Activated CD8-positive, alpha-beta memory T cell treated with anti-CD3 and anti-CD28 coated beads, Interleukin-2, amount 50 U/mL, for 1 hour (primary cell): ENCODE results near the gene AFG3L2.

Source experiments
- DNase-seq: peaks from one replicate; pipeline ENCODE4 v3.0.0-alpha.2; 2020; ENCODE audit errors: extremely low read depth

AFG3L2 gene

DNA sequence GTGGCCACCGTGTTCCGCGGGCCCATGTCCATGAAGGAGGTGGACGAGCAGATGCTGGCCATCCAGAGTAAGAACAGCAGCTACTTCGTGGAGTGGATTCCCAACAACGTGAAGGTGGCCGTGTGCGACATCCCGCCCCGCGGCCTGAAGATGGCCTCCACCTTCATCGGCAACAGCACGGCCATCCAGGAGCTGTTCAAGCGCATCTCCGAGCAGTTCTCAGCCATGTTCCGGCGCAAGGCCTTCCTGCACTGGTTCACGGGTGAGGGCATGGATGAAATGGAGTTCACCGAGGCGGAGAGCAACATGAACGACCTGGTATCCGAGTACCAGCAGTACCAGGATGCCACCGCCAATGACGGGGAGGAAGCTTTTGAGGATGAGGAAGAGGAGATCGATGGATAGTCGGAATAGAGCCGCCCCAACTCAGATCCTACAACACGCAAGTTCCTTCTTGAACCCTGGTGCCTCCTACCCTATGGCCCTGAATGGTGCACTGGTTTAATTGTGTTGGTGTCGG, 51.2 kb downstream of the AFG3L2 start:
- no peak for DNase-seq

DNA sequence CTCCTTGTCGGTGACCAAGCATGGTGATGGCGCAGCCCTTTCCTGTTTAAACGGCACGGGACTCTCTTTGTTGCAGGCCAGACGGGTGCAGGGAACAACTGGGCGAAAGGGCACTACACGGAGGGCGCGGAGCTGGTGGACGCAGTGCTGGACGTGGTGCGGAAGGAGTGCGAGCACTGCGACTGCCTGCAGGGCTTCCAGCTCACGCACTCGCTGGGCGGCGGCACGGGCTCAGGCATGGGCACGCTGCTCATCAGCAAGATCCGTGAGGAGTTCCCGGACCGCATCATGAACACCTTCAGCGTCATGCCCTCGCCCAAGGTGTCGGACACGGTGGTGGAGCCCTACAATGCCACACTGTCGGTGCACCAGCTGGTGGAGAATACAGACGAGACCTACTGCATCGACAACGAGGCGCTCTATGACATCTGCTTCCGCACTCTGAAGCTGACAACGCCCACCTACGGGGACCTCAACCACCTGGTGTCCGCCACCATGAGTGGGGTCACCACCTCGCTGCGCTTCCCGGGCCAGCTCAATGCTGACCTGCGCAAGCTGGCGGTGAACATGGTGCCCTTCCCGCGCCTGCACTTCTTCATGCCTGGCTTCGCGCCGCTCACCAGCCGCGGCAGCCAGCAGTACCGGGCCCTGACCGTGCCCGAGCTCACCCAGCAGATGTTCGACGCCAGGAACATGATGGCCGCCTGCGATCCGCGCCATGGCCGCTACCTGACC, 51.9 kb downstream of the AFG3L2 start:
- DNase-seq, result no peak

DNA sequence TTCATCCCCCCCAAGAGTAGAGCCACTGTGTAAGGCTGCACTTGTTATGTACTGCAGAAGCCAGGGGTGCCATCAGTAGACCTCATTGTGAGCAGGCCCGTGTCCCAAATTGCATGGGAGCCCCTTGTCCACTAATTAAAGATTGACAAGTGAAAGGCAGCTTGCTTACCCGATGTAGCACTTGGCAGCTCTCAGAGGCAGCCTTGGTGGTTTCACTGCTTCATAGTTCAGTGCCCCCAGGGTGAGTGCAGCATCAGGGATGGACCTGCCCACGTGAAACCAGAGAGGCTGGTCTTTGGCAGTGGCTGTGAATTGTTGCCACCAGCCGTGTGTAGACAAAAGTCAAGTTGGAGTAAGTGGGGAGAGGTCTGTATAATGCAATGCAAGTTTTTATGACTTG, 55.7 kb downstream of the AFG3L2 start:
- no peak for DNase-seq

DNA sequence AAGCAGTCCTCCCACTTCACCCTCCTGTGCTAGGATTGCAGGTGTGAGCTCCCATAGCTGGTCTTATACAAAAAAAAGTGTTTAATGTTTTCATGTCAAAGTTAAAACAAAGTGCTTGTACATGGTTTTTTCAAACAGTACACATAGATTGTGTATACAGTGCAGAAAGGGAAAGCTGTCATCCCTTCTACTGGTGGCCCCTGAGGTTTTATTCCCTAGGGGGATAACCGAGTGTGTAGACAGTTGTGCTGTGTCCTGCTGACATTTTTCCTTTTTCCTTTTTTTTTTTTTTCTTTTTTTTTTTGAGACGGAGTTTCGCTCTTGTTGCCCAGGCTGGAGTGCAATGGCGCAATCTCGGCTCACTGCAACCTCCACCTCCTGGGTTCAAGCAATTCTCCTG, 58.2 kb downstream of the AFG3L2 start:
- no peak for DNase-seq

DNA sequence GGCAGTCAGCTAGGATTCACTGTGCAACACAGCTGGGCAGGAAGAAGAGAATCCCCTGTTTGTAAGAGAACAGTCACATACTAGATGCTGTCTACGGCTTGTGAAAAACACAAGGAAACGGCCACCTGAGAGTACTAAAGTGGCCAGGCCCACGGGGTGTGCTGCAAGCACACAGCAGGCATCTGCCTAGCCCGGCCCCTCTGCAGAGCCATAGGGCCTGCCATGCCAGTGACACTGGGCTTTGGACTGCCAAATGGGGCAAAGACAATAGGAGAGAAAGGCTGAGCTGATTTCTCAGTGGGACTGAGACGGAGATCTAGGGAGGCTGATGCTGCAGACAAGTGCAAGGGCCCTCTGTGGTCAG, 58.7 kb downstream of the AFG3L2 start:
- DNase-seq, result no peak

DNA sequence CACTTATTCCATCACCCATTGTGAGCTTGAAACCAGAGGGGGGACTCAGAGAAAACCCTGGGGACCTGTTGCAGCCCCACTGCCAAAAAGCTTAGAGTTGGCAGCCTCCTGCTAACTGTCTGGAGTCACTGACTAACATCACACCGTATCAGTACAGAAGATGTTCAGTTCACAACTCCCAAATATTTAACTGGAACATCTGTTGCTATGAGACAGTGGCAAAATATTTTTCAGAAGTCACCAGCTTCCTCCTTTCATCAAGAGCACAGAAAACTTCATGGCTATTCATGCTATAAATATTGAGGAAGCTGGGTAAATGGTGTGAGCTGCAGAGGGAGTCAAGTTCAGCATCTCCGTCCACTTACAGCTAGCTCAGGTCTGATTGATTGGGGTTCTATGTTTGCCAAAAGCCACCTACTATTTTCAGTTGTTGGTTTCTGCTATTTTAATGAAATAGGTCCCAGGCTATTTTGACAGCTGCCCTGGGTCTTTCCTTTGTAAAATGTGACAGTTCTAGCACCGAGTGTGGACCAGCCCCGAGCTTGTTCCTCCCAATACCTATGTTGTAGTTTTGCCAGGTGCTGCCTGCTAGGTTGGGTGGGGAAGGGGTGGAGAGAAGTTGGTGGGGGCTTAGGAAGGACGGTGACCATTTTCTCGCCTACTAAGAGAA, 59.2 kb downstream of the AFG3L2 start:
- no peak for DNase-seq

DNA sequence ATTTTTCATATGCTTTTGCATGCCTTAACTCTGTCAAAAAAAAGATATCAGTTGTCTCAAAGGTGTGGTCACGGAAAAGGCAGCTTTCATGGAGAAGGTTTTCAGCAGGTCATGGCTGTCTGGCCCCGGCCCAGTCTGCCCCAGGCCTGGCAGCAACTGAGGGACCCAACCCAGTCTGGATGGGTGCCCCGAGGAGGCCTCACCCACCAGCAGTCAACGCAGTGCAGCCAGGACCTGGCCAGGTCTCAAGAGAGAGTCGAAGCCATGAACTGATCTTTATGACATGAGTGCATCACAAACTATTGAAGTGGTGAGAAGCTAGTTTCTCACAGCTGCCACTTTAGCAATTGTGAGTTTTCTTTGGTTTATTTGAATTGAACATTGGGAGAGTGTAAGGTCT, 61.1 kb downstream of the AFG3L2 start:
- no peak for DNase-seq

DNA sequence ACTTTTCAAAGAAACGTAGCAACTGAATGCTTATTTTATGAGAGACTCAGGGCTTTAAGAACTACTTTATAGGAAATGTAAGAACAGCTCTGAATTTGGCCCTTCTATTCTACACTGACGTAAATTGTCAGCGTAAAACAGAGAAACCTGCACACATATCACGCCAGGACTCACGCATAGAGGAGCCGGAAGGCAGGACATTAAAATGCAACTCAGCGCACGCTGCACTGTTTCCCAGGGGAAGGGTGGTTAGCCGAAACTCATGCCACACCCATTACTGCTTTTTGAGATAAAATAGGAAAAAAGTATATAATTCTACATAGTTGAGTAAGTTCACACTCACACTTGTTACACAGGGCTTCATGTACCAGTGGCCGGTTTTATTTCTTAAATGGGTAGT, 61.5 kb downstream of the AFG3L2 start:
- no peak for DNase-seq

DNA sequence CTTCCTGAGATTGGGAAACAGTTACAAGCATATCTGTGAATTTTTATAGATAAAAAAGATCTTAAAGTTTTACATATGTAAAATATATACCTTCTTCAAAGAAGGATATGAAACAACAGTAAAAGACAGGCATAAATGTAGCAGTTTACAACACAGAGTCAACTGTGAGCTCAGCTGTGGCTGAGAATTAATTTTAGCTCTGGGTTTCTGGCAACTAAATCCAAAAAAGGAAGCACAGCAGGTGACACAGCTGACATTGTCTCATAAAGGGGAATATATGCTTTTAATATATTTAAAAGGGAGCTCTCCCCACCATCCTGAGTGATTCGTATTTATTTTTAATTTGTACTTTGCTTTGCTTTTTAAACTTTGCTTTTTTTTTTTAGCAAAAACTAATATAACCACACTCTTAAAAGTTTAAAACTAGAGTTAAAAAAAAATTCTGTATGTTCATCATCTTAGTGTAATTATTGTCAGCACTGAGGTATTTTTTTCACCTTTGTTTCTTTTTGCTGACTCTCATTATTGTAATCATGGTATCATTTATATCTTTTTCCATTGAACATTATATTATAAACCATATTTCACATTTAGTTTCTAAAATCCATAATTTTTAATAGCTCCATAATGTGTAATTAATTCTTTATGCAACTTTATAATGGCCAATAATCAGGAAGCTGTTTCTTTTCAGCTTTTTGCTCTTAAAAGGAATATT, 62.3 kb downstream of the AFG3L2 start:
- no peak for DNase-seq

DNA sequence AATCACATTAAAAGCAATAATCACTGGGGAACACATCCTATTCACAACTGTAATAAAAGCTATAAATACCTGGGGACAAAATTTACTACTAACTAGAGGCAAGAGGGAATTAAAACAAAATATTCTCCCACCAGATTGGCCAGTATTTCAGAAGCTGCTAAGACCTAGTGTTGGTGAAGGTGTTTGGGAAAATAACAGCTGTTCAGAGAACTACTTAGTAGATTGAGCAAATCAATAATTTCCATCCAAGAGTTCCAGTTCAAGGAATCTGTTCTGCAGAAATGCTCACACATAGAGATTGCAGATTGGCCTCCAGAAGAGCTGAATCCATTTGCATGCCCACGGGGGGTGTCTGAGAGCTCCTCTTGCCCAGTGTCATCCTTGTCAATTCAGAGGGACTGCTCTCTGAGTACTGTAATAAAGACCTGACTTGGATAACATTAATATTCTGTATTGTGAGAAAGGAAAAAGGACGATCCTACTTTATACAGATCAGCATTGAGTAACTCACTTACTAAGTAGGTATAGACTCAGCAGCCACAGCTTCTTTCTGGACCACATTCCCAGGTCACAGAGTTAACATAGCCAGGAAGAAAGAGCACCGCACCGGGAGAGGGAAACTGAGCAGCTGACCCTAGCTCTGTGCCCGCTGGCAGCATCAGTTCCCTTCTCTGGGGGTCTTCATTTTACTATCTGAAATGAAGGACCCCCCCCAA, 63.3 kb downstream of the AFG3L2 start:
- DNase-seq, result no peak

DNA sequence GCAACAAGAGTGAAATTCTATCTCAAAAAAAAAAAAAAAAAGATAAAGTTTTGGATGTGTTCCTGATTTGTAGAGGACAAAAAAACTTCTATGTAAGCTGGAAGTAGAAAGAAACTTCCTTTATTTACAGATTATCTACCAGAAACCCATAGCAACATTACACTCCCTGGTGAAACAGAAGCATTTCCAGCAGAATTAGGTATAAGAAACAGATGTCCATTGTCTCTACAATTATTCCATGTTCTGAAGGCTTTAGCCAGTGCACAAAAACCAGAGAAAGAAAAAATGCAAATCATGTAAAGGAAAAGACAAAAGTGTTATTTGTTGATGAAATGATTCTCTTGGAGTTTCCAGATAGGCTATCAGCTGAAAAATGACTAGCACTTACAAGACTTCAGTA, 64.1 kb downstream of the AFG3L2 start:
- no peak for DNase-seq

DNA sequence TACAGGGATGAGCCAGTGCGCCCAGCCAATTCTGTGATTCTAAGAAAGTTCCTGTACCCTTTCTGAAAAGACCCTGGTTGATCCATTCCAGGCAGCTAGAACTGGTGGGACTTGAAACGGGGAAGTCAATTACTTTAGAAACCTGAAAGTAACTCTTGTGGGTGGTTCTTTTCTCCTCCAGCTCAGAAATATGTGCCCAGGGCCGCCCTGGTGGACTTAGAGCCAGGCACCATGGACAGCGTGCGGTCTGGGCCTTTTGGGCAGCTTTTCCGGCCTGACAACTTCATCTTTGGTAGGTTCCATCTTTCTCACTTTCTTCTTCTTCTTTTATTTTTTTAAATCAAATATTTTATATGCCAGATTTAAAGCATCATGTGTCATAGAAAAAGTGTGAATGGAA, 66.3 kb downstream of the AFG3L2 start:
- DNase-seq, result no peak

DNA sequence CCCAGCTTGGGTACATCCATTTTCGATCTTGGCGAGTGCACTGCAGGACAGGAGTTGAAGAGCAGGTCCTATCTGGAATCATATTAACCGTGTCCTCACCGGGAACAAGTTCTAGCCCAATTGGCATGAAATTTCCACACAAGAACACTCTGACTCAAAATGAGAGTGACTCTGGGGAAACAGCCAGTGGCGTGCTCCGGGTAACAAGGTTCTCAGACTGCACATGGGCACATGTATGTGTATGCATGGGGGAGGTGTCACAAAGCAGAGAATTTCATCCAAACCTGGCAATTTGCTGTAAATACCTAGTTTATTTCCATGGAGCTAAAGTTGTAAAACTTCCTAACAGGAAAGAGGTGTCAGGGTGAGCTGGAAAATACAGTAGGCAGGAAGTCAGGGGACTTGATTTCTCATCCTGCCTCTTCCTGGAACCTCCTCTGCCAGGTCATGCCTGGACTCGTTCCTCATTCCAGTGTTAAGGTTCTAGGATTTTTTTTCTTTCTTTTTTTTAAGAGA, 67.3 kb downstream of the AFG3L2 start:
- no peak for DNase-seq

DNA sequence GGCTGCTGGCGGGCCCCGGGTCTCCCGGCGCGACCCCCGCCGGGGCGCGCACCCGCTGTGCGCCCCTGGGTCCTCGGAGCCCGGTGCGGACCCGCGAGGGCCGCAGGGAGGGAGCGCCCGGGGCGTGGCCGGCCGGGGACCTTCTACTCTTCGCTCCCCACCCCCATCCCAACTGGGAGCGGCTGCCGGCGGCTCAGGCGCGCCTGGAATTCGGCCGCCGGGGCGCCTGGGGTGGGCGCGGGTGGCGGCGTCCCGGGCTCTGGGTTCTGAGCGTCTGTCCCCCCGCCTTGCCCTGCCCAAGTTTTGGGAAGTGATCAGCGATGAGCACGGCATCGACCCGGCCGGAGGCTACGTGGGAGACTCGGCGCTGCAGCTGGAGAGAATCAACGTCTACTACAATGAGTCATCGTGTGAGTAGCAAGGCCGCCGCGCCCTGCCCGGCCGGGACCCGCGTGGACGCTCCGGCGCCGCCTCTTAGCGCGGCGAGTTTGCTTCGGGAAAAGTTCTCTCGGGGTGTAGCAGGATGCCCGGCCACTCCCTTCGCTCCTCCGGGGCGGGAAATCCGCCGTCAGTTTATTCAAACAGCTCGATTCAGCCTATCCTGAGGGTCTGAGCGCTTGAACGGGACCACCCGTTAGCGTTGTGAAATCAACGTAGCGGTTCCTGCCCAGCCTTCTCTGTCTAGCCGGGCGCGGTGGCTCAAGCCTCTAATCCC, 68.5 kb downstream of the AFG3L2 start:
- DNase-seq, result no peak

DNA sequence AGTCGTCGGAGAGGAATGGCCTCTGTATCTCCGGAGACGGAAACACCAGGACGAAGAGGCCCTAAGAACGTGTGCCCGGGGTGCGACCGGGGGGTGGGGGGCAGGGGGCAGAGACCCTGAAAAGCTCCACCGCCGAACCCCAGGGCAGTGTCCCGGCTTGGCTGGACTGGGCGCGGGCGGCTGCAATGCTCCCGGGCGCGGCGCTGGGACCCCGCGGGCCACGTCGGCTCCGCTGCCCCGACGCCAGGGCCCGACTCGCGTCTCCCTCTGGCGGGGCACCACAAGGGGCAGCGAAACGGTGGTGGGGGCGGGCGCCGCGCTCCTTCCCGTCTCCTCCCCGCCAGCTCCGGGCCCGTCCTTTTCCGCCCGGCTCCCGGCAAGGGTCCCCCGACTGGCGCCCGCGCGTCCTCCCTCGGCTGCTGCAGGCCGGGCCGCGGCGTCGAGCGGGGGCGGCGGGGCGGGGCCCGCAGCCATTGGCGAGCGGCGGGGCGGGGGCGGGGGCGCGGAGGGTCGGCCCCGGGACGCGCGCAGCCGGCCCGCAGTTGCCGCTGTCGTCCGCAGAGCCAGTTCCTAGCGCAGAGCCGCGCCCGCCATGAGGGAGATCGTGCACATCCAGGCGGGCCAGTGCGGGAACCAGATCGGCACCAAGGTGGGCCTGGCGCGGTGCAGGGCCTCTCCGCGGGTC, 69.2 kb downstream of the AFG3L2 start, which contains the start of gene TUBB6:
Gene TUBB6, plus strand, starts transcription at position 541 of the 685 bp plus-strand sequence. Its CDS starts 52 bp downstream, at position 593.
- DNase-seq, result no peak

DNA sequence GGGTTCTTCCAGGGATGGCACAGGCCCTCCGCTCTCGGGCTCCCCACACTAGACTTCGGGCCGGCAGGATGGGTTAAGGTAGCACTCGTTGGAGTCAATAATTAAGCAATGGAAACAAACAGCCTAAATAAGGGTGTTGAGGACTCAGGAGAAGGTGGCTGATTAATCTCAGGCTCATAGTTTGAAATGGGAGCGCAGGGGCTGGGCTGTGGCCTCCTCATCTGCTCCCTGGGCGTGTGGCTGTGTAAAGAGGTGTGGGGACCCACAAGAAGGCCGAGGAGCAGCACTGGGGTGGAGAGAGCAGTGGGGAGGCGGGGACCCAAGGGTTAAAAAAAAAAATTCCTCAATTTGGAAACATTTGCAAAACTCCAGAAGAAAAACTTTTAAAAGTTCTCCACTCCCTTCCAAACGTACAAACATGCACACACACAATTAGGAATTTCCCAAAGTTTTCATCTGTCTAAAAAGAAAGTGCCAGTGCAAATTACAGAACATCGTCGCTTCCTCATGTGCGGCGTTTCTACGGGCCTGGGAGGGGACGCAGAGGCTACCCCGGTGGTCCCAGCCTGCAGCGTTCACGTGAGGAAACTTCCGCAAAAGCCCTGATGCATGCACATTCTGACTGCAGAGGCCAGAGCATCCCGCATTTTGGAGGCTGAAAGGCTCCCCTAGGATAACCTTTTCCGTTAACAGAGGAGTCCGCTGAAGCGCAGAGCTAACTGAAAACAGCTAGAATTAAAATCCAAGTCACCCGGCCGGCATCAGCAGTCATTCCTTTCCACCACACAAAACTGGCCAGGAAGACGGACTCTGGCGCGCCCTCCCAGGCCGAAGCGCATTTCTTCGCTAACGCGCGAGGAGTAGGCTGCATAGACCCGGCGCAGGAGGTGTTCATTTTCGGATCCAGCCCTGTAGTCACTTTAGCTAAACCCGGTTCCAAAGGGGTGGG, 70.0 kb downstream of the AFG3L2 start:
- no peak for DNase-seq

DNA sequence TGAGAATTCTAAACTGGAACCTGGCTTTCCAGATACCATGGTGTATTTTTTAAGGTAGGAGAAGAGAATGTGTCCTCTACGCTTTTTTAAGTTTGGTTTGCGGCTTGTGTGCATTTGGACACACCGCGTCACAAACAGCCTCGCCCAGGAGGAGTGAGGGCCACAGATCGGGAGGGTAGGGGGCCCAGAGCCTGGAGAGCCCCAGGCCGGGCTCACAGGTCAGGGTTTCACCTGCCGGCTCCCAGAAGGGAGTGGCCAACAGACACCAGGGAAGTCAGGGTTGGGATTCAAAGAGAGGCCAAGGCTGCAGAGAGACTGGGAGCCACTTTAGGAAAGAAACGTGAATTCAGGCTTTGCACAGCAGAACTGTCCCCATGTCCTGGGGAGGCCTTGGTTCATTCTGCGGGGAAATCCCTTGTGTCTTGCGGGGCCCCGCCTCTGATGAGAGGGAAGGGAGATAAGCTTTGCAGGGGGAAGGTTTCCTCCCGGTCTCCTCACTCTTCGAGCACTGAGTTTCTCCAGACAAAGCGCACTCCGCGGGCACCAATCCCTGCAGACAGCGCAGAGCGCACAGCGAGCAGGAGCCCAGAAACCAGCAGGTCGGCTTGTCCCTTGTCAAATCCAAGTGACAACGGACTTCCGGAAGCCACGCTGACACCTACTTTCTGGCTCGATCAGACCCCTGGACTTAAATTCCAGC, 70.9 kb downstream of the AFG3L2 start:
- no peak for DNase-seq

DNA sequence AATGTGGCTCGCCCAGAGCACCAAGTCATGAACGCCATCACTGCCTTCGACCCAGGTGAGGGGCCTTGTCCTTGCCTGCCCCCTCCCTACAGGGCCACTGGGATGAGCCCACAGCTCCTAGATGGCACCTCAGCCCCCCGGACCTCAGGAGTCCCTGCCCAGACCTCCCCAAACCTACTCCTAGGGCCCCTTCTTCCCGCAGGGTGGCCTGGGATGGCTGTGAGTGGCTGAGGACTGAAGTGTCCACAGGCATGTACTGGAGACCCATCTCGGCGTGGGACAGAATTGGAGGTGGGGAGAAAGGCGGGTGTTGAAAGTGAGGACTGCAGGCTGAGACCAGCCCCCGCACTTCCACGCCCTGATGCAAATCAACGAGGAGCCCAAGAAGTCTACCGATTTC, 71.8 kb downstream of the AFG3L2 start:
- DNase-seq, result no peak
